Activated gamma-delta T cell treated with Interleukin-2 at 50 U/mL for 16 hours (primary cell): ENCODE measurements around the gene TMIGD2.

Experiments used
- DNase-seq: peaks from one replicate; pipeline ENCODE4 v3.0.0-alpha.2; 2020

Gene TMIGD2

DNA sequence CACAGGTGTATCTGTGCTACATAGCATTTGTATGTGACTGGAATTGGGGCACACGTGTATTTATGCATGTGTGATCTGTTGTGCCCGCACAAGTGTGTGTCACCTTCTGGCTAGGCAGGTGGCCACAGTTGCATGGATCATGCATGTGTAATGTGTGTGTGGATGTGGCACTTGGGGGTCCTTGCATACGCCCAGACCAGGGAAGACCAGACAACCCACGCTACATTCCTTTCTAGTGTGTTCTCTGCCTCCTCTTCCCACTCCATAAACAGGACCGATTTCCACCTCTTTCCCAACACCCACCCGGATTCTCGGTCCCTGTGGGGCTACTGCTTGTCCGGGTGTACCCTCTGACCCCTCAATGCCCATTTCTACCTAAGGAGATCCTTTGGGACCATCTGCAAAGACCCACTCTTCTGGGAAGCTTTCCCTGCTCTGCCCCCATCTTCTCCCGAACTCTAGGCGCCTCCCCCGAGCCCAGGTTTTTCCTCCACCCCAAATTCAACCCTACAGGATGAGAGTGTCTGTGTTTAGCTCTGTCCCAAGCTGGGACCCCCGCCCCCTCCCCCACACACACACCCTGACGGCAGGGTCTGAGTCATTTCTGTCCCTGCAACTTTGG is 24.1 kb upstream of the TMIGD2 start:
- DNase-seq: no peak

DNA sequence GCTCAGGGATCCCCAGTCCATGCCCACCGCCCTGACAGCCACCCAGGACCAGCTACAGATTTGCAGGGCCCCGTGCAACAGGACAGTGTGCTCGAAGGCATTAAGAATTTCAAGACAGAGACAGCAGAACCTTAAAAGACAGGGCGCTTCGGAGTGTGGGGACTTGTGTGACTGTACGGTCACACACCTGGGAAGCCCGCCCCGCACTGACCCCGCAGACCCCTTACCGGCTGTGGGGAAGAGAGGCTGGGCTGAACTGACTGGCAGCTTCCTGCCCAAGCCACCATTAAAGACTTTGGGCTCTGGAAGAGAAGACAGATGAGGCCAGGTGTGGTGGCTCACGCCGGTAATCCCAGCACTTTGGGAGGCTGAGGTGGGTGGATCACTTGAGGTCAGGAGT is 22.0 kb upstream of the TMIGD2 start:
- no peak for DNase-seq

DNA sequence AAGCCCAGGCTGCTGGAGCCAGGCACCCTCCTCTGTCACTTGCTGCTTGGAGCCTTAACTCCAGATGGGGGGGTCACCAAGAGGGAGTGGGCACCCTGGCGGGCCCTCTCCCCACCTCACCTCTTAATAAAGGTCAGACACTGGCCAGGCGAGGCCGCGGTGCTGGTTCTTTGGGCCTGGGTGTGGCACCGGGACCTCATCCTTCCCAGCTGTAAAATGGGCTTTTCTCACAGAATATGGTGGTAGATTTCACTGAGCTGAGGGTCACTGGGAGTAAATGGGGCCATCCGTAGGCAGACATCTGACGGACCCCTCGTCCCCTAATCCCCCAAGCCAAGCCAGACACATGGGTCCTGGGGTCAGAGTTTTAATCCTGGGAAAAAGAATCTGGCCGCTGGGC is 21.5 kb upstream of the TMIGD2 start:
- DNase-seq: no peak

DNA sequence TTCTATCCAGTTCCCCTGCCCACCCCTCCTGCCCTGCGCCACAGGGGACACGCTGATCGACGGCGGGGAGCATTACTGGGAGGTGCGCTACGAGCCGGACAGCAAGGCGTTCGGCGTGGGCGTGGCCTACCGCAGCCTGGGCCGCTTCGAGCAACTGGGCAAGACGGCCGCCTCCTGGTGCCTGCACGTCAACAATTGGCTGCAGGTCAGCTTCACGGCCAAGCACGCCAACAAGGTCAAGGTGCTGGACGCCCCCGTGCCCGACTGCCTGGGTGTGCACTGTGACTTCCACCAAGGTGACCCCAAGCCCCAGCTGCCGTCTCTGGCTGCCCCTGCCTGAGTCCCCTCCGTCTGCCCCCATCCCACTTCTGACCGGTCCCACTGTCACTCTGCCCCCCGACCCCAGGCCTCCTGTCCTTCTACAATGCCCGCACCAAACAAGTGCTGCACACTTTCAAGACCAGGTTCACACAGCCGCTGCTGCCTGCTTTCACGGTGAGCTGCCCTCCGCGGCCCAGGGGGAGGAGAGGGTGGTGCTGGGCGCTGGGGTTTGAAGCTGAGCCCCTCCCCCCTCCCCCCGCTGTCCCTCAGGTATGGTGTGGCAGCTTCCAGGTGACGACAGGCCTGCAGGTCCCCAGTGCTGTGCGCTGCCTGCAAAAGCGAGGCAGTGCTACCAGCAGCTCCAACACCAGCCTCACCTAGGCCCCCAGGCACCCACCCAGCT is 20.9 kb upstream of the TMIGD2 start:
- DNase-seq: no peak

DNA sequence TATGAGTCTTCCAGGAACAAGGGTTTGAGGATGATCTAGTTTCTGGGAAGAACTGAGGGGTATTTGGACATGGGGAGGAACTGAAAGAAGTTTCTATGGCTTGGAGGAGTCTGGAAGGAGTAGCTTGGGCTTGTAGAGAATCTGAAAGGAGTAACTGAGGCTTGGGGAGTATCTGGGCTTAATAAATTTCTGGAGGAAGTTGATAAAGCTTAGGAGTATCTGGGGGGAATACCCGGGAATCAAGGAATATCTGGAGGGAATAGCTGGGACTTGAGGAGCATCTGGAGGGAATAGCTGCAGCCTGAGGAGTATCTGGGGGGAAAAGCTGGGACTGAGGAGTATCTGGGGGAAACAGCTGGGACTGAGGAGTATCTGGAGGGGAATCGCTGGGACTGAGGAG is 18.2 kb upstream of the TMIGD2 start:
- no peak for DNase-seq

DNA sequence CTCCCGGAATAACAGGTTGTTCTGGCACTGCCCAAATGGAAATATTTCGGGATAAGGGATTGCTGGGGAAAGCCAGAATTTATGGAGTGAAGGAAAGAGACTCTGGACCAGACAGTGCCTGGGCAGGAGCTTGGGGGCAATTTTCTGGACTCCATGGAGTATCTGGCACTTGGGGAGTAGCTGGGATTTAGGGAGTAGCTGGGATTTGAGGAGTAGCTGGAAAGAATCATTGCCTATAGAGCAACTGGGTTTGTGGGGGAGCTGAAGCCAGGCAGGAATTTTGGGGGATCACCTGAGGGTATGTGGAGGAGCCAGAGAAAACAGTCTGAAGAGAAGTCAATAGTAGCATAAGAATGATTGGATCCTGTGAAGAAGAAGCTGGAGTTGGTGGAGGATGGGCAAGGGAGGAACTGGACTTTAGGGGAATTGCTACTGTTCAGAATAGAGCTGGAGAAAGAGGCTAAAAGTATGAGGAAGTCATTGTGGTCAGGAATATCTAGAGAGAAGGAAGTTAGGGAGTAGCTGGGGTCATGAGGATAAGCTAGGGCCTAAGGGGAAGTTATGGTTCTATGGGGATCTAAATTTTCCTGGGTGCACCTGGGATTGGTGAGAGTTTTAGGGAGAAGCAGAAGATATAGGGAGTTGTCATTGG is 17.0 kb upstream of the TMIGD2 start:
- DNase-seq: no peak

DNA sequence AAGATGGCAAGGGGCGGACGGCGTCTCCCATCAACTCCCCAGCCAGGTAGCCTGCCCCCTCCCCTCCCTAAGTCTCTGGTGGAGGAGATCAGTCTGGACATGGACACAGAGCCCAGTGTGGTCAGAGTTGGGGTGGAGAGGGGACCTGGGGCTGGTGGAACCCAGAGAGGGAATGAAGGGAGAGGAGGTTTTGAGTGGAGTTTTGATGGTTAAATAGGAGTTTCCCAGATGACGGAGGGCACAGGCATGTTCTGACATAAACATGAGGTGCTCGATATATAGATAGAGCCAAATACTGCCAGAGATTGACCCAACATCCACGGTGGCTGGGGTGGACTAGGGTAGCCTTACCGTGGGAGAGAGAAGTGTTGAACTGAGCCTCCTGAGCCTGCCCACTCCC is 16.3 kb upstream of the TMIGD2 start:
- no peak for DNase-seq

DNA sequence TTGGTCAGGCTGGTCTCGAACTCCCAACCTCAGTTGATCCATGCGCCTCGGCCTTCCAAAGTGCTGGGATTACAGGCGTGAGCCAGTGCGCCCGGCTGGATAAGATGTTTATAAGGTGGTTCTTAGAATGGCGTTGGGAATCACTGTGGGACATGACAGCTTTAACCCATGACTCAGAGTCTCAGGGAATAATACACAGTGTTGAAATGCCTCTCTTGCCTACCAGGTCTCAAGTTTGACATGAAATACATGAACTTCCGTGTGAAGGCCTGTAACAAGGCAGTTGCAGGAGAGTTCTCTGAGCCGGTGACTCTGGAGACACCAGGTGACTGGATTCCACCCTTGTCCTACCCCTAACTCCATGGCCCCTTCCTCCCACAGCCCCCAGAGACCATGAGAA is 14.8 kb upstream of the TMIGD2 start:
- no peak for DNase-seq

DNA sequence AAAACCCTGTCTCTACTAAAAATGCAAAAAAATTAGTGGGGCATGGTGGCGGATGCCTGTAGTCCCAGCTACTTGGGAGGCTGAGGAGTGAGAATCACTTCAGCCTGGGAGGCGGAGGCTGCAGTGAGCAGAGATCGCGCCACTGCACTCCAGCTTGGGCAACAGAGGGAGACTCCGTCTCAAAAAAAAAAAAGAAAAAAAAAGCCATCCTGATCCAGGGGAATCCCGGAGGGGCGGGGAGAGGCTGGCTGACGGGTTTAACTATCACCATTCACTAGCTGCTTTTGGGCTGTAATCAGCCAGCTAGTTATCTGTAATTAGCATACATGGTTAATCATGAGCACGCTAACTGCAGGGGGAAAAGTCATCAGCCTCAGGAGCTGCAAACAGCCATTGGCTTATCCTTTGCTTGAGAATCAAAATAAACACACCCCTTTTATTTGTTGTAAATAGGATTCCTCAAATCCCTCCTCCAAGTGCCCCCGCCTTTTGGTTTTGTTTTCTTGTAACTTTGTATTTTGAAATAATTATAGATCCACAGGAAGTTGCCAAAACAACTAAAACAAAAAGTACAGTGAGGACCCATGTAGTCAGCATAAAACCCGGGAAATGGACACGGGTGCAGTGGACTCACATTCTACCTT is 11.8 kb upstream of the TMIGD2 start:
- DNase-seq: no peak

DNA sequence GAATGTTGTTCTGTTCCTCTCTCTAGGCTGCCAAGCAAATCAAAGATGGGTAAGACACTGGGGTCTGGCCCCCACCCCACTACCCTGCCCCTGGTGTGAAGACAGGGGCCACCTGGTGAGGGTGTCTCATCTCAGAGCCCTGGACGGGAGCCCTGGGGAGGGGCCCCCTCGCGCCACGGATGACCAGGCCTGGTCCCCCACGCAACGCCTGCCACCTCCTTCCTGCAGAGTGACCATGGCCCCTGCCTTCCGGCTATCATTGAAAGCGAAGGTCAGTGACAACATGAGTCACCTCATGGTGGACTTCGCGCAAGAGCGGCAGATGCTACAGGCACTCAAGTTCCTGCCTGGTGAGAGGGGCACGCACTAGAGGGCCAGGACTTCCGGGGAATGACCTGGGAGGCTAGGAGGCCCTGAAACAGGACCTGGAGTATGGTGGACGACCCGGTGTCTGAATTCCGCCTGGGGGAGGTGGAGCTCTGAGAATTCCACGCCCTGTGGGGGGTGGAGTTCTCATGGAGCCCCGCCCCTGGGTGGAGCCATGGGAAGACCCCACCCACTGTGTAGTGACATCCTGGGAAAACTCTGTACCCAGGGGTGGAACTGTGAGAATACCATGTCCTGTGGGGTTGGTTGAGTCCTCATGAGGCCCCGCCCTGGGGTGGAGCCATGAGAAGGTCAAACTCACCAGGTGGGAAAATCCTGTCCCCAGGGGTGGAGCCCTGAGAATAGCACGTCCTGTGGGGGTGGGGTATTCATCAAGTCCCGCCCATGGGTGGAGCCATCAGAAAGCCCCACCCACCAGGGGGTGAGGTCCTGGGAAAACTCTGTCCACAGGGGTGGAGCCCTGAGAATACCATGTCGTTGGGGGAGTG is 8.3 kb upstream of the TMIGD2 start:
- DNase-seq: no peak

DNA sequence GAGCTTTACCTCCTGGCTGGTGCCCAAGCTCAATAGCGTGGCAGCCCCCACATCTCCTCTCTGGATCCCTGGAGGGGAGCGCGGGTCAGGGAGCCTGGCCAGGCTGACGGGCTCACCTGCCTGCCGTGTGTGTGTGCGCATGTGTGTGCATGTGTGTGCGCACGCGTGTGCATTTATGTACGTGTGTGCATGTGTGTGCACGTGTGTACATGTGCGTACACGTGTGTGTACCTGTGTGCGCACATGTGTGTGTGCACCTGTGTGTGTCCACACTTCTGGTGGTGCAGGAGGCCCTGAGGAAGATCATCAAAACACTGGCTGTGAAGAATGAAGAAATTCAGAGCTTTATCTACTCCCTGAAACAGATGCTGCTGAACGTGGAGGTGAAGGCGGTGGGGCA is 3.5 kb upstream of the TMIGD2 start:
- no peak for DNase-seq

DNA sequence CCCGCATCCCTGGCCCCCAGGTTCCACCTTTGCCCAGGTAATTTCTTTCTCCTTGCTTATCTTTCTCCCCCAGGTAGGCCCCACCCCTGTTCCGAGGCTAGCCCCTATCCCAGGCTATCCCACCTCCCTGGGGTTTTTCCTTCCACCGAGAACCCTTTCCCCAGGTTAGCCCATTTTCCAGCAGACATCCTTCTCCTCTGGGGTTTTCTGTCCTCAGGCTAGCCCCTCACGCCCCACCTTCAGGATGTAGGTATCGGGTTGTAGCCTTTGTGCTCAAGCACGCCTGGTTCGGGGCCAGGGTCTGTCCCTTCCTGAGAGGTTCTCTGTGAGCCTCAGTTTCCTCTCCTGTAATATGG is 3.0 kb upstream of the TMIGD2 start:
- no peak for DNase-seq

DNA sequence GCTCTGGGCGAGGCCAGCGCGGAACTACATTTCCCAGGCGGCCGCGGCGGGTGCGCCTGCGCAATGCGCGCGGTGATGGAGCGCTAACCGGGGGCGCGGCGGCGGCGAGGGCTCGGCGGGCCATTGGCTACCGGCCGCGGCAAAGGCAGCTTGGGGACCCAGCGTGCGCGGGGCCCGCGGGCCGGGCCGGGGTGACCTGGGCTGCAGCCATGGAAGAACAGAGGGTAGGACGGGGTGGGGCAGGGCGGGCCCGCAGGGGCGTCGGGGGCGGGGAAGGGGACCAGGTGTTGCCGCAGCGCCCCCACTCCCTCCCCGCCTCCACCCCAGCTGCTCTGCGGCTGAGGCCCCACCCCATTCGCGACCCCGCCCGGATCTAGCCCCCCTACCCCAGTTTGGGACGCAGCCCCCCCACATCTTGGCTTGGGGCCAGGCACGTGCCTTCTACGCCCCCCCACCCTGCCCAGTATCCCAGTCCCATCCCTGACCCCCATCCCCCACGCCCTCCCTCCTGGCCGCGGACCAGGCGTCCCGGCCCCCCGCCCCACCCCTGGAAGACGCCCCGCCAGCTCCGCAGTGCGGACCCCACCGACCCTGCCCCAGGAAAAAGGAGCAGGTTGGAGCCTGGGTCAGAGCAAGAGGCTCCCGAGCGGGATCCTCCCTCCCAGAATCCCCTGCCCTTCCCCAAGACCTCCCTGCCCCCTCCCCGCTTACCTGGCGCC is 2.5 kb upstream of the TMIGD2 start, which contains the start of gene FSD1:
FSD1 (plus strand) TSS at position 61 of the 719 bp plus-strand sequence; CDS start at position 210, 149 bp downstream.
- peak; percentile 51 for DNase-seq

DNA sequence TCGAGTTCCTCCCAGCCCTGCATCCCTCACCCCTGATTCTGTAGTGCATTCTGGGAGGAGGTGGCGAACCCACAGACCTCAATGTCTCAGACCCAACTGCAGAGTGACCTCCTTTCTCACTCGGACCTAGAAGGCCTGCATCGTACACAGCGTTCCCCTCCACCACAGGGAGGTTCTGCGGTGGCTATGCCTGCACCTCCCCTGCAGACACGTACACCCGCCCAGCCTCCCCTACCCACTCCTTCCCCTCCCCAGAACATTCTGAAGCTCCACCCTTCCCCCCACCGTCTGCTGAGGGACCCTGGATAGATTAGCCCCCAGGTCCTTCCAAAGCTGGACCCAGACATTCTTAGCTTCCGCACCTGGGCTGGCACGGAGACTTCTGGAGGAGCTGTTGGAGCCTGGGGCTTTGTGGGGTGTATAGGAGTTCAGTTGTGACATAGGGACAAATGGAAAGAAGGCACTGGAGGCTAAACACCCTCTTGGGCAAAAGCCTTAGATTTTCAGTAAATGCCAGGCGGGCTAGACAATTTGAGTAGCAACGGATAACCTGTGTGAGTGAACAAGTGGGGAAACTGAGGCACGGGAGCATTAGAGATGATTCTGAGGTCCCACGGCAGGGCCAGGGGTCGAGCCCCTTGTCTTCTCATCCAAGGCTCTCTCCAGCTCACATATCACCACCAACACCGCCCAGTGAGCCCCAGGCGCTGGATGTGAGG is 1.8 kb upstream of the TMIGD2 start:
- DNase-seq: no peak

DNA sequence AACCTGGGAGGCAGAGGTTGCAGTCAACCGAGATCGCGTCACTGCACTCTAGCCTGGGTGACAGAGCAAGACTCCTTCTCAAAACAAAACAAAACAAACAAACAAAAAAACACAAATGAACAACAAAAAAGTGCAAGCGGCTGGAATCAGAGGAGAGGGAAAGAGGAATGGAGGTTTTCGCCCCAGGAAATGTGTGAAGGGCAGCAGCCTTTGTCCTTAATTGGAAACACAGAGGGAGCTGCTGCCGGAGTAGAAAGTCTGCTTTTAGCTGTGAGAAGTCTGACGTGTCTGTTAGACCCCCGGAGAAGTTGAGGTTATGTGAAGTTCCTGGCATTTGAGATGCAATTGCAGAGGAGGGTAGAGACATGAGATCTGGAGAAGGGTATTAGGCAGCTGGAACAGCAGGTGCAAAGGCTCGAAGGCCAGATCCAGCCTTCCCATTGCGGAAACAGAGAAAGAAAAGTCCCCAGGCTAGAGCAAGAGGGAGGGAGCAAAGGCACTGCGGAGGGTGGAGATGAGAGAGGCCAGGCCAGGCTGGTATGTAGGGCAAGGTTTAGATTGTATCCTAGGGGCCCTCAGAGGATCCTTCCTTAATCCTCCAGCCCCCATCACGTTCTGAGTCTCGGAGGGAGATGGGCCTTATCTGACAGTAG is 473 bp downstream of the TMIGD2 start:
- DNase-seq: no peak

DNA sequence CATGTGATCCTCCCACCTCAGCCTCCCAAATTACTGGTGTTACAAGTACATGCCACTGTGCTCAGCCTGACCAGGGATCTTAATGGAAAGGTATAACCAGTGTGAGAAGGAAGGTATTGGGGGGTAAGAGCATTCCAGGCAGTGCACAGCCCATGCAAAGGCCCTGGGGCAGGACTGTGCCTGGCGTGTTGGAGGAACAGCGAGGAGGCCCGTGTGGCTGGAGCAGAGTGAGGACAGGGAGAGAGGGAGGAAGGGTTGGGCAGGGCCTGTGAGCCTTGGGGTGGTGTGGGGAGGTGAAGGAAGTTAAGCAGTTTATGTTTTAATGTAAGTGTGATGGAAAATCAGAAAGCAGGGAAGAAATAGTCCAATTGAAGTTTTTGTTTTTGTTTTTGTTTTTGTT is 1.6 kb downstream of the TMIGD2 start:
- no peak for DNase-seq

DNA sequence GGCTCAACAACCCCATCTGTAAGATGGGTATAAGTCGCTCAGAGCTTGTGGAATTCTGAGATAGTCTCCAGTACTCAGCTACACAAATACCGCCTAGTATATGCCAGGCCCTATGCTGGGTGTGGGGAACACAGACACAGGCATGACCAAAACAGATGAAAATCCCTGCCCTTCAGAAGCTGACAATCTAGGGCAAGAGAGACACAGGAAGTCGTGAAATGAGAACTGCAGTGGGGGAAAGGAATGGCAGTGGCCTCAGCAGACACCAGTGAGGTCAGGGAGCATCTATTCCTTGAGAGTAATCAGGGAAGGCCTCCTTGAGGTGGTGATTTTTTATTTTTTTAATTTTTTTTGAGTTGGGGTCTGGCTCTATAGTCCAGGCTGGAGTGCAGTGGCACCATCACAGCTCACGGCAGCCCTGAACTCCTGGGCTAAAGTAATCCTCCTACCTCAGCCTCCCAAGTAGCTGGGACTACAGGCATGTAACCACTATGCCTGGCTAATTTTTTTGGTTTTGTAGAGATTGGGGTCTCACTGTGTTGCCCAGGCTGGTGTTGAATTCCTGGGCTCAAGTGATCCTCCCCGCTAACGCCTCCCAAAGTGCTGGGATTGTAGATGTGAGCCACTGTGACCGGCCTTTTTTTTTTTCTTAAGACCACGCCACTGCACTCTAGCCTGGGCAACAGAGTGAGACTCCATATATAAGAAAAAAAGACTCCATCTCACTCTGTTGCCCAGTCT is 3.2 kb downstream of the TMIGD2 start:
- no peak for DNase-seq

DNA sequence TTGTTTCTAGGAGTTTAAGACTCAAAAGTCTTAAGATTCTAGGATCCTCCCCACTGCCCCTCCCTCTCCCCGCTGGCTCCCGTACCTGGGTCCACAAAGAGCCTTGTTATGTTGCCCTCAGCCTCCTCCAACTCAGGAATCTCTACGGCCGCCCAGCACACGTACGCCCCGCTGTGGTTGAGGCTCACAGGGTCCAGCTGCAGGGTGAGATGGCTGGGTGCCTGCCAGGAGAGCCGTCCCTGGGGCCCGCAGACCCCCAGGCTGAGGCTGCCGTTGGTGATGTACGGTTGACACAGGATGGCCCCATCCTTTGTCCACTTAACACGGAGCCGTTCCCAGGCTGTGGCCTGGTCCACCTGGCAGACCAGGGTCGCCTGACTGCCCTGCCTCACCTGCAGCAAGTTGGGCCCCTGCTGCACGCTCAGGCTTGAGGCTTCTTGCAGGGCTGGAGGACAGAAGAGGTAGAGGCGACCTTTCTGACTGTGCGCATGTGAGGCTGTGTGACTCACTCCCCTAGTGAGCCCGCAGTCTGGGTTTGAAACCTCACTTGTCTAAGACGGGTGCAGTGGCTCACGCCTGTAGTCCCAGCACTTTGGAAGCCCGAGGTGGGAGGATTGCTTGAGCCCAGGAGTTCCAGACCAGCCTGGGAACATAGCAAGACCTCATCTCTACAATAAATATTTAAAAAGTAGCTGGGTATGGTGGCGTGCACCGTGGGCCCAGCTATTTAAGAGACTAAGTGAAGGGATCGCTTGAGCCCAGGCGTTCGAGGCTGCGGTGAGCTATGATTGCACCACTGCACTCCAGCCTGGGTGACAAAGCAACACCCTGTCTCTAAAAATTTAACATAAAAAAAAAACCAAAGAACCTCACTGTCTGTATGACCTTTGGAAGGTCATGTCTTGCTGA is 4.0 kb downstream of the TMIGD2 start:
- DNase-seq: no peak
